MCF 10A (cell line): Measurements from ENCODE around the gene RFX6. TPM values are rescaled to one million over a fixed set of nuclear protein-coding genes. Genes with fewer than 3 reads are reported as not detected.
A peak's percentile ranks its signal among the peaks of the same experiment; 100 is the strongest.

Experiments
- BruUV-seq: library from RNA; stranded (reverse); fragments of 400-500 nt; replicated peaks from 2 replicates; lab custom pipeline; 2021; lab: Mats Ljungman, UMichigan
- CTCF ChIA-PET: fragments of 300-600 bp; sonication (Branson Sonifier 250); formaldehyde crosslinking; extraction: SDS; loops from one replicate; lab custom pipeline; 2021; ENCODE audit warnings: antibody characterized with exemption, inconsistent platforms; lab: Yijun Ruan, JAX
- POLR2A ChIA-PET: fragments of 300-600, 350-650 bp; sonication (Branson Sonifier 250); formaldehyde crosslinking; extraction: SDS; loops from one replicate; lab custom pipeline; 2020; ENCODE audit warnings: antibody characterized with exemption, inconsistent platforms; lab: Yijun Ruan, JAX
- DNase-seq: peaks from one replicate; pipeline ENCODE4 v3.0.0-alpha.2; 2018; ENCODE audit not compliant: unreplicated experiment
- H3K27ac Mint-ChIP-seq: one replicate; pipeline ENCODE4 v1.8.0; 2022; ENCODE audit warnings: mild to moderate bottlenecking, low read depth, mixed read lengths; ENCODE audit not compliant: unreplicated experiment
- H3K27me3 Mint-ChIP-seq: one replicate; pipeline ENCODE4 v1.8.0; 2022; ENCODE audit warnings: mixed read lengths; ENCODE audit not compliant: insufficient read depth, unreplicated experiment
- H3K36me3 Mint-ChIP-seq: one replicate; pipeline ENCODE4 v1.8.0; 2022; ENCODE audit warnings: mild to moderate bottlenecking, moderate library complexity, mixed read lengths; ENCODE audit not compliant: insufficient read depth, unreplicated experiment
- H3K4me1 Mint-ChIP-seq: one replicate; pipeline ENCODE4 v1.8.0; 2022; ENCODE audit warnings: mixed read lengths; ENCODE audit not compliant: insufficient read depth, unreplicated experiment
- H3K4me3 Mint-ChIP-seq: one replicate; pipeline ENCODE4 v1.8.0; 2022; ENCODE audit warnings: mild to moderate bottlenecking, moderate library complexity, mixed read lengths; ENCODE audit not compliant: unreplicated experiment
- H3K9me3 Mint-ChIP-seq: one replicate; pipeline ENCODE4 v1.8.0; 2022; ENCODE audit warnings: mixed read lengths; ENCODE audit not compliant: unreplicated experiment
- intact Hi-C: fragments of 100-400 bp; cut with micrococcal nuclease; formaldehyde crosslinking; loops from 2 replicates; pipeline ENCODE4 v1.14.1; 2022
- total RNA-seq: library from RNA; stranded (reverse); gene quantifications from 2 replicates; pipeline ENCODE4 v1.2.3, GENCODE V29; 2022
- TF ChIP-seq, protein P1 (sequence below): fragments of 200-600 bp; IDR thresholded peaks from one replicate; pipeline ENCODE4 v1.8.0; 2022; ENCODE audit warnings: antibody characterized with exemption, mild to moderate bottlenecking; ENCODE audit not compliant: unreplicated experiment

RFX6 gene
- total RNA-seq, 1 experiment from 2014 or later, result not detected

DNA sequence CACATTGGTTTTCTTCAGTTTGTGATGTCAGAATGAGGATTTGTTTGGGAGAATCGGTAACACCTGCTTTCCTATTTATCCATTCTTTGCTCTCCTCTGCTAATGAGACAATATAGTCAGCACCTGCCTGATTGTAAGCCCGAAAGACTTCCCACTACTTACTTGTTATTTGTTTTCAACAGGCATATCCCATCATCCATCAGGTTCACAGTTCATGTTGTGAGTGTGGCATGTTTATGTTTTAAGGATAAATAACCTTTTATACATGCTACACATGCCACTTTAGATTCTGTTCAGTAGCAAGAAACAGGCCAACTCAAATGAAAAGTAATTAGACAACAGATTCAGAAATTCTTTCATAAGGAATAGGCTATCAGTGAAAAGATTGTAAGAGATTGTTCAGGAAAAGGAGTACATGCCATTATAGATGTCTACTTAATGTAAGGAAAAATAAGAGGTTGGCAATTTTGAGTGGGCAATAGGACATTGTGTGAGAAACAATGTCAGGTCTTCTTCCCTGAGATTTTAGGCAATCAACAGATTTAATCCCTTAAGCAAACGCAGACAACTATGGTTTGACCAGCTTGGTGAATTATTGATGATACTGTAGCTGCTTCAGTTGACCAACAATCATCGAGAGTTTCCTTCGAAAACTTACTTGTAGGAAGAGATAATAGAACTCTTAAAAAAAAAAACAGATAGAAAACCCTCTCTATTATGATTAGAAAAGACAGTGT is 40.3 kb upstream of the RFX6 start:
- Mint-ChIP-seq H3K27me3 (peaks cover 45% of the 10 kb centered on the region), H3K4me1 (peaks cover 5% of the 10 kb centered on the region), H3K9me3 (no peaks in the 10 kb centered on the region), H3K27ac (no peak overlapping the region), H3K36me3 (no peaks in the 10 kb centered on the region), H3K4me3 (no peak overlapping the region)
- intact Hi-C loops, result no loop called here
- BruUV-seq, result no TSS peak
- DNase-seq, result no peak
- CTCF ChIA-PET, result interaction anchor here (1.6 to 2.1 kb wide), 2 partner anchors 9 to 10 kb away, joined by 6 to 7 read pairs; no protein-coding TSS in a partner anchor
- TF ChIP-seq, protein P1, sequence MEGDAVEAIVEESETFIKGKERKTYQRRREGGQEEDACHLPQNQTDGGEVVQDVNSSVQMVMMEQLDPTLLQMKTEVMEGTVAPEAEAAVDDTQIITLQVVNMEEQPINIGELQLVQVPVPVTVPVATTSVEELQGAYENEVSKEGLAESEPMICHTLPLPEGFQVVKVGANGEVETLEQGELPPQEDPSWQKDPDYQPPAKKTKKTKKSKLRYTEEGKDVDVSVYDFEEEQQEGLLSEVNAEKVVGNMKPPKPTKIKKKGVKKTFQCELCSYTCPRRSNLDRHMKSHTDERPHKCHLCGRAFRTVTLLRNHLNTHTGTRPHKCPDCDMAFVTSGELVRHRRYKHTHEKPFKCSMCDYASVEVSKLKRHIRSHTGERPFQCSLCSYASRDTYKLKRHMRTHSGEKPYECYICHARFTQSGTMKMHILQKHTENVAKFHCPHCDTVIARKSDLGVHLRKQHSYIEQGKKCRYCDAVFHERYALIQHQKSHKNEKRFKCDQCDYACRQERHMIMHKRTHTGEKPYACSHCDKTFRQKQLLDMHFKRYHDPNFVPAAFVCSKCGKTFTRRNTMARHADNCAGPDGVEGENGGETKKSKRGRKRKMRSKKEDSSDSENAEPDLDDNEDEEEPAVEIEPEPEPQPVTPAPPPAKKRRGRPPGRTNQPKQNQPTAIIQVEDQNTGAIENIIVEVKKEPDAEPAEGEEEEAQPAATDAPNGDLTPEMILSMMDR, result no peak
- POLR2A ChIA-PET, result no interaction called here

GRCh38 chr6:116840091-116840490 is 37.0 kb upstream of the RFX6 start:
- CTCF ChIA-PET, result interaction anchor here (0.6 kb wide), 1 partner anchor 17 kb away, joined by 4 read pairs; no protein-coding TSS in a partner anchor
- Mint-ChIP-seq H3K27ac (no peak overlapping the region), H3K36me3 (no peaks in the 10 kb centered on the region), H3K27me3 (peaks cover 41% of the 10 kb centered on the region), H3K4me1 (peaks cover 5% of the 10 kb centered on the region), H3K4me3 (no peak overlapping the region), H3K9me3 (peaks cover 4% of the 10 kb centered on the region)
- TF ChIP-seq, protein P1, result no peak
- BruUV-seq, result no TSS peak
- POLR2A ChIA-PET, result no interaction called here
- intact Hi-C loops, result no loop called here
- DNase-seq, result peak; percentile 39

DNA sequence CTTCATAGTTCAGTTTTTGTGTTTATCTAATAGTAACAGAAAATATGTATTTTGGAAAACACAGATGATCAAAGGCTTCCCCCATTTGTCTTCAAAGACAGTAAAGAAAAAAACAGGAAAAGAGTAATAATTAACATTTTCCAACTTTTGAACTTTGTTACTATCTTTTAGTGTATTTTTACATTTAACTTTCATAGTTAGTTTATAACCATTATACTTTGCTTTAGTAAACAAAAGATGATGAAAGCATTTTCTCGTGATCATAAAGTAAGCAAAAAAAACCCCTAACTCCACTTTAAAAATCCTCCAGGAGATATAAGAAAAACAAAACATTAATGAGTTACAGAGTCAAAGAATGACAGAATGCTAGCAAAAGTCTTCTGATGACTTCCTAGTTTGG is 34.6 kb upstream of the RFX6 start:
- ChIA-PET CTCF (interaction anchor here (5.6 kb wide), 1 partner anchor 63 kb away, joined by 56 read pairs; no protein-coding TSS in a partner anchor), POLR2A (interaction anchor here (0.6 kb wide), 1 partner anchor 17 kb away, joined by 3 read pairs; no protein-coding TSS in a partner anchor)
- Mint-ChIP-seq H3K27ac (no peak overlapping the region), H3K4me3 (no peak overlapping the region), H3K36me3 (no peaks in the 10 kb centered on the region), H3K9me3 (peaks cover 7% of the 10 kb centered on the region), H3K4me1 (peaks cover 5% of the 10 kb centered on the region), H3K27me3 (peaks cover 39% of the 10 kb centered on the region)
- intact Hi-C loops, result no loop called here
- no TSS peak for BruUV-seq
- no peak for DNase-seq
- TF ChIP-seq, protein P1, result no peak

DNA sequence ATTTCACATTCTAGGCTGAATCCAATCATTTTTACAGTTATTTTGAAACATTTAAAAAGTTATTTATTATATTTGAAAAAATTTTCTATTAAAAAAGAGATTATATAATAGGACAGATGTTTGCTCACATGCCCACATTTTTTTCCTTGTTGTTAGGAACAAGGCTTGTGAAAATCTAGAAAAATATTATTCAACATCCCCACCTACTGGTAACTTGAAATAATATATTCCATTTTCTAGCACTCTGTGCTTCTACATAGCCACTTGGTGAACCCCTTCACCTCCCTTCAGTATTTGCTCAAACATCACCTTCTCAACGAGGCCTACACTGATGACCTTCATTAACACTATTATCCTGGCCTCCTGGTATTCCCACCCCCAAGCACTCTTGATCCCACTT is 29.8 kb upstream of the RFX6 start:
- H3K27me3 Mint-ChIP-seq, result peaks cover 63% of the 10 kb centered on the region
- H3K4me1 Mint-ChIP-seq, result no peaks in the 10 kb centered on the region
- H3K36me3 Mint-ChIP-seq, result no peaks in the 10 kb centered on the region
- H3K9me3 Mint-ChIP-seq, result peaks cover 14% of the 10 kb centered on the region
- TF ChIP-seq, protein P1, result peak; percentile 29
- DNase-seq, result peak; percentile 47
- no peak overlapping the region for H3K4me3 Mint-ChIP-seq
- no peak overlapping the region for H3K27ac Mint-ChIP-seq
- ChIA-PET POLR2A (no interaction called here), CTCF (interaction anchor here (0.7 to 5.6 kb wide), 12 partner anchors 11 to 997 kb away, joined by 3 to 56 read pairs (median 4); no protein-coding TSS in a partner anchor)
- no TSS peak for BruUV-seq
- intact Hi-C loops, result loop anchor here (1.0 to 5.0 kb wide), 3 partner anchors 68 to 630 kb away; no protein-coding TSS in a partner anchor
